HG03469 (cell line): ENCODE results near the gene PGM2.

Experiments
- ATAC-seq: cut with Tn5 transposase; IDR thresholded peaks from one replicate; pipeline ENCODE4 v1.9.1; 2021; ENCODE audit warnings: mild to moderate bottlenecking, moderate library complexity, moderate number of reproducible peaks; ENCODE audit not compliant: unreplicated experiment

The PGM2 gene

GRCh38 chr4:37896206-37896860 is 69.8 kb downstream of the PGM2 start:
- no peak for ATAC-seq

- no peak for ATAC-seq
These were observed 75.7 kb downstream of the PGM2 start for GRCh38 chr4:37902212-37902611.

- ATAC-seq = no peak
These were observed 76.5 kb downstream of the PGM2 start for GRCh38 chr4:37902738-37903693.

- ATAC-seq = no peak
These were observed 77.4 kb downstream of the PGM2 start for GRCh38 chr4:37903901-37904300.

- ATAC-seq = no peak
These were observed 78.3 kb downstream of the PGM2 start for GRCh38 chr4:37904824-37905223.

GRCh38 chr4:37905533-37906169 is 79.2 kb downstream of the PGM2 start:
- ATAC-seq = no peak

GRCh38 chr4:37908488-37909331 is 82.2 kb downstream of the PGM2 start:
- no peak for ATAC-seq

GRCh38 chr4:37909332-37910090 is 83.0 kb downstream of the PGM2 start:
- ATAC-seq = no peak

GRCh38 chr4:37910091-37910486 is 83.6 kb downstream of the PGM2 start:
- ATAC-seq = no peak
